Breast epithelium (tissue), 3 donors: ENCODE measurements around the gene CDK5RAP2.

Experiments
- POLR2A ChIP-seq: fragments of 450-650 bp; IDR thresholded peaks from one replicate; pipeline ENCODE4 v1.6.1; 2016; ENCODE audit warnings: antibody characterized with exemption, mild to moderate bottlenecking, moderate library complexity
- POLR2AphosphoS5 ChIP-seq, 3 donors: sonication (generic); formaldehyde crosslinking; IDR thresholded peaks; one replicate each; pipeline ENCODE4 v1.6.1; 2017; ENCODE audit warnings: antibody characterized with exemption in 3 of 3

- TF ChIP-seq POLR2A (no peak), POLR2AphosphoS5 (IDR thresholded peaks at IDR 0.05) (no peak)
These were observed 182.5 kb downstream of the CDK5RAP2 start for GRCh38 chr9:120397453-120397852.
